HG03457 (cell line): ENCODE measurements around the gene VMO1.

Experiments
- ATAC-seq: cut with Tn5 transposase; IDR thresholded peaks from one replicate; pipeline ENCODE4 v1.9.1; 2021; ENCODE audit warnings: moderate number of reproducible peaks; ENCODE audit not compliant: unreplicated experiment

Gene VMO1, protein sequence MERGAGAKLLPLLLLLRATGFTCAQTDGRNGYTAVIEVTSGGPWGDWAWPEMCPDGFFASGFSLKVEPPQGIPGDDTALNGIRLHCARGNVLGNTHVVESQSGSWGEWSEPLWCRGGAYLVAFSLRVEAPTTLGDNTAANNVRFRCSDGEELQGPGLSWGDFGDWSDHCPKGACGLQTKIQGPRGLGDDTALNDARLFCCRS

DNA sequence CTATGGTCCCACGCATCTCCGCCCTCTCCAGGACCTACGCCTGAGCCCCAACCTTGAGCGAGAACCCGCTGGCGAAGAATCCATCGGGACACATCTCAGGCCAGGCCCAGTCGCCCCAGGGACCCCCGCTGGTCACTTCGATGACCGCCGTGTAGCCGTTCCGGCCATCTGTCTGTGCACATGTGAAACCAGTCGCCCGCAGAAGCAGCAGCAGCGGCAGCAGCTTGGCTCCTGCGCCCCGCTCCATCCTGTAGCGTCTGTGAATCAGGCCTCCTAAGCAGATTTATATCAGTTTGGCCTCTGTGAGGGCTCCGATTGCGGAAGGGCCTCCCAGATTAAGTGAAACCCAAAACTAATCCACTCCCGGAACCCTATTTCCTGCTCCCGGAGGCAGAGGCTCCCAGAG, at the start of gene VMO1:
Gene VMO1 (minus strand): TSS at position 259 of the 406 bp plus-strand sequence. CDS start 12 bp downstream, at position 247.
- no peak for ATAC-seq

DNA sequence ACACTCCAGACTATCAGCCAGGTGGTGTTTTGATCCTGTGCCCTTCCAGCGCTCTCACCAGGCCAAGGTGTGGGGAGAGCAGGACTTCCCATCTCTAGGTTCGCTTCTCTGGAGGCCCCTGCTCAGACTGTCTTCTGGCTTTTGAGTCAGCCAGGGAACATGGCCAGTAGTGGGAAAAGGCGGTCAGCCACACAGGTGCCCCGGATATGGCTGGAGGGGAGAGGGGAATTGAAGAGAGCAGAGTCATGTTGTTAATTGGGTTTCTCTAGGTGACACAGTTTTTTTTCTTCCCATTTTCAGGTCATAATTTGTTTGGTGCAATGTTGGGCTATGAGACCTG, 48.5 kb upstream of the VMO1 start:
- no peak for ATAC-seq

DNA sequence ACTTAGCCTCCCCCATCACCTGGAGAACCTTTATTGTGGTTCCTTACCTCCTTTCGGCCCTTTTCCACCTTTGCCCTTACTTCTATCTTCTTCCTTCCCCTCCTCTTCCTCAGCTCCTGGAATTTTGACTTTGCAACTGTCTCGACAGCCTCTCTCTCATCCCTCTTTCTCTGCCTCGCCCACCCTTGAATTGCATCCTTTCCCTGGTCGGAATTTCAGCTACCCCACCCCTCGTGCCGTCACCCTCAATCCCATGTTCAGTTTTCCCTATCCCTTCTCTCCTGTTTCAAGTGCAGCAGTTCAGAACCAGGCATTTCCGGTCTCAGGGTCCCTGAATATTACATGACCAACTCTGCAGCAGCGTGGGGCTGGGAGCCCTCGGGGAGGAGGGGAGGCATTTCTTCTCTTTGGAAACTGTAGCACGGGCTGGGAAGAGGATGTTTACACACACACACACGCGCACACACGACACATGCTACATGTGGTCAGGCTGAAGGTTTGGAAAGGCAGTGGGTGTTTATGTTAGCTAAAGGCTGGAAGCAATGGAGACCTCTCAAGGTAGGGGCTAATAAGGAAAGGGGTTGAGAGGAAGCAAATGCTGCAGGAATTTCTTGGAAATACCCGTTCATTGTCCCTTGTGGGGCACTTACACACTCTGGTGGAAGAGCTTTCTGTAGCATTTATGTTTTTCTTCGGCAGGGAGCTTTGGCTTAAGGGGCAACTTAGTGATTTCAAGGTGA, 47.9 kb upstream of the VMO1 start:
- ATAC-seq = no peak

DNA sequence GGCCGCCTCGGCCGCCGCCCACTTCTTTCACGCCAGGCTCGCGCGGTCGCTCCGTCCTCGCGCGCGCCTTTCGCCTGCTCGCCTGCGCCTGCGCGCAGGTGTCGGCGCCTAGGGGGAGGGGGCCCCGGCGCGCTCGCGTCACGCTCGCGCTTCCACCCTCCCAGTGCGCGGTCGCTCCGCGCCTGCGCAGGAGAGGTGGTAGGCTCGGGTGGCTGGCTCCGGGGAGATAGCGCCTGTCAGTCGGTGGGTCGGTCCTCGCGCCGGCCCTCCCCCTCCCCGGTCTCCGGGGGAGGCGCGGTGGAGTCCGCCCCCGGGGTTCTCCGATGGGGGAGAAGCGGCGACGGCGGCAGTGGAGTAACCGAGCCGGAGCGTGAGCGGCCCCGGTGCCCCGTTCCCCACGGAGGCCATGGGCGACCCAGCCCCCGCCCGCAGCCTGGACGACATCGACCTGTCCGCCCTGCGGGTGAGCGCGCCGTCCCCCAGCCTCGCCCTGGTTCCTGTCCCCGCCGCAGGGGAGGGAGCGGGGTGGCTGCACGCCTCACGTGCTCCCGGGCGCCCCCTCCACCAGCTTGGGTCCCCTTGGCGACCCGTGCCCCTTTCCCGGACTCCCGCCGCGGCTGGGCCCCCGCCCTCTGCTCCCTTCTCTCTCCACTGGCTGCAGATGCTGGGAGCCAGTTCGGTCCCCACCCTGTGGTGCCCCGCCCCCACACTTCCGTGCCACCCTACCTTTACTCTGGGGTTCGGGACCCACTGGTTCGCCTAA, 47.2 kb upstream of the VMO1 start, which contains the start of gene MINK1:
Gene MINK1 (plus strand): TSS at position 163 of the 763 bp plus-strand sequence. CDS start 244 bp downstream, at position 407.
- ATAC-seq = peak; percentile 85

DNA sequence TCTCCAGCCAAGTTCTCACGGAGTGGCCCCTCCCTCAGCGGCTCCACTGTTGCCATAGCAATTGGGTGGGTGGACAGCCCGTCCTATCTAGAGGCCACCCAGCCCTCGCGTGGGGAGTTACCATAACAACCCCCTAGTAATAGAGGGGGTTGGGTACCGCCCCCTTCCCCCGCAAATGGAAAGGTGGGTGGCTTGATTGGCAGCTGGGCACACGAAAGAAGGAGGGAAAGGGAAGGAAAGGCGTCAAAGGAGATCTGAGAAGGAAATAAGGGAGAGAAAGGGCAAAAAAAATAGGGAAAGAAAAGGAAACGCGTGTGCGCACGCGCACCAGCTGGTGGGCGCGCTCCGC, 46.6 kb upstream of the VMO1 start:
- peak; percentile 5 for ATAC-seq

DNA sequence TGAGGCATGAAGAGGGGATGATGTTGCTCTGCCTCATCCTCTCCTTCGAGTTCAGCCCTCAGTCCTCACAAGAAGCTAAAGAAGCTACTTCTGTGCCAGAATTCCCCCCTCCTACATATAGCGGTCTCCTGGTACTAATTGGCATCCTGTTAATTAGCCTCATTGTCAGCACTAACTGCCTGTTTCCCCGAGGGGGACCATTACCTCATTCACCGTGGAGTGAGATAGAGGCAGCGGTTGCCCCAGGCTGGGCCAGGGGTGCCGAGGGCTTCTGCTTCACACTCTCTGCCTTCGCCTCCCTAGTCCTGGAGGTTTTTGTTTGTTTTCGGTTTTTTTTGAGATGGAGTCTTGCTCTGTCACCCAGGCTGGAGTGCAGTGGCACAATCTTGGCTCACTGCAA, 41.2 kb upstream of the VMO1 start:
- ATAC-seq = no peak

DNA sequence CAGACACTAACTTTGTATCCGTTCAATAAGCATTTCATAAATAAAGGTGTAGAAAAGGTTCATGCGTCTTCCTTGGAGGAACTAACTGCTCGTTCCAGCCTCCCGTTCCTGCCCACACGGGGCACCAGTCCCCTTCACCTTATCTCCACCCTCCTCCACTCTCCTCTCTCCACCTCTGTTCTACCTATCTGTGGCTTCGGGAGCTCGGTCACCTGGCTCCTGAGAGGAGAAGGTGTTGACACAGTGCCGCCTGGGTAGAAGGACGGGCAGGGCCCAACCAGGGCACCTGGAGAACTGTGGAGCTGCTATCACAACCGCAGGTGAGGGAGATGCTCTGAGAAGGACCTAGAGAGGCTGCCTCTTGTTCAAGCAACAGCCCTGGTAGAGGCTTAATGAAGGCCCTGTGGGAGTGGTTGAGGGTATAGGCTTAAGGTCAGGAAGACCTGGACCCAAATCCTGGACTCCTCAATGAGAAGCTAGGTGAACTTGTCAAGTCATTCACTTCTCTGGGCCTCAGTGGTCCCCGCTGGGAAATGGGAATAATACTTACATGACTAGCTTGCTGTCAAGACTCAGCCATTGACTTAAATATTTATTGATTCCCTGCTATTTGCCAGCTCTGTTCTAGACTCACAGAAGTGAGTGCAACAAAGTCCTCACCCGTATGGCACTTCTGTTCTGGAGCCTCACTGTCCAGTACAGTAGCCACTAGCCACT, 37.4 kb upstream of the VMO1 start:
- no peak for ATAC-seq

DNA sequence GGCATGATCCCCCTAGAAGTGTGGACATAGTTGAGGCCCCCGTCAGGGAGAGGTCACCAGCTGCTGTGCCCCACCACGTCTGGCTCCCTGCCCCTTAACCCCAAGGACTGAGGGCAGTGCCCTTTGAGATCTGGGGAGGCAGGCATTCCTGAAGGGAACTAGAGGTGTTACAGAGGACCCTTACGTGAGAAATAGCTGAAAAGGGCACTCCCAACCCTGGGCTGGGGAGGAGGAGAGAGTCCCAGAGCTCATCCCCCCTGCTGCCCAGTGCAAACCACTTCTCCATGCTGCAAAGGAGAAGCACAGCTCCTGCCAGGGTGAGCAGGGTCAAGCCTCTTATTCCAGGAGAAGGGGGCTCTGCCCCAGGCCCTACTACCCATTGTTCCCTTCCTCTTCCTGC, 36.7 kb upstream of the VMO1 start:
- no peak for ATAC-seq

DNA sequence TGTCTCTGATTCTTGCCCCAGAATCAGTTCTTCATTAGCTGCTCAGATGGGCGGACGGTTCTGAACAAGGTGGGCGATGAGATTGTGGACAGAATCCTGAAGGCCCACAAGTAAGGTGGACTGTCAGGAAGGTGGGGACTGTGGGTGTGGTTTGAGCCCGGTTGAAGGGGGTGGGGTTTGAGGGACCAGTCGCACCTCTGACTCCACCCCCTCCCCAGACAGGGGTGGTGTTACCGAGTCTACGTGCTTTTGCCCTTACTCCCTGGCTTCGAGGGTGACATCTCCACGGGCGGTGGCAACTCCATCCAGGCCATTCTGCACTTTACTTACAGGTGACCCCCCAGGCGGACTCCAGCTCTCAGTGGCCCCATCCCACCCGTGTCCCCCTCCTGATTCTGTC, 32.1 kb upstream of the VMO1 start:
- ATAC-seq = no peak

DNA sequence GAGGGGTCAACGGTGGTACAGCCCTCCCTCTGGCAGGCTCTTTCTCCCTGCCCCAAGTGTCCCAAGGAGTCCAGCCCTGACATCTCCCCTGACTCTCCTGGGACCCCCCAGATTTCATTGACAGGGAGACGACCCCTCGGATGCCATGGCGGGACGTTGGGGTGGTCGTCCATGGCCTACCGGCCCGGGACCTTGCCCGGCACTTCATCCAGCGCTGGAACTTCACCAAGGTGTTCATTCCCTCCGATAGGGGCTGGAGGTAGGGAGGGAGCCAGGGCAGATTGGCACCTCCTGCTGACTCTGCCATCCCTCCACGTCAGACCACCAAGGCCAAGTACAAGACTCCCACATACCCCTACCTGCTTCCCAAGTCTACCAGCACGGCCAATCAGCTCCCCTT, 30.7 kb upstream of the VMO1 start:
- ATAC-seq = no peak

DNA sequence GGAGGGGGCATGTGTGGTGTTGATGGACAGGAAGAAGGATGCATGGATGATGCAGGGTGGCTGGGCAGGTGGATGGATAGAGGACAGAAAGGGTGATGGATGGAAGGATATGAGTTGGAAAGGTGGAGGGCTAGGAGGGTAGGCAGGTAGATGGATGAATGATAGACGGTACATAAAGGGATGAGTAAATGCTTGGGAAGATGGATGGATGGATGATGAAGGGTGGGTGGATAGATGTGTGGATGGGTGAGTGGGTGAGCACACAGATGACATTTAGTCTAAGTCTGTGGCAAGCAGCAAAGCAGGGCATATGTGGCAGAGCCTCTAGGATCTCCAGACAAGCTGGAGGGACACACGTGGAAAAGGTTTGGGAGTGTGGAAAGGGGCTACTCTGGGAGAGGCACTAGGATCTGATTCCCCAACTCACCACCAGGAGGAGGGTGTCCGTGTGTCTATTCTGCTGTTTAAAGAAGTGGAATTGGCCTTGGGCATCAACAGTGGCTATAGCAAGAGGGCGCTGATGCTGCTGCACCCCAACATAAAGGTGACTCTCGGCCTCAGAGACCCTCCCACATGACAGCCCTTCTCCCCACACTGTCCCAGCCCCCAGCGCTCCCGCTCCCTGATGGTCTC, 29.0 kb upstream of the VMO1 start:
- ATAC-seq = no peak

DNA sequence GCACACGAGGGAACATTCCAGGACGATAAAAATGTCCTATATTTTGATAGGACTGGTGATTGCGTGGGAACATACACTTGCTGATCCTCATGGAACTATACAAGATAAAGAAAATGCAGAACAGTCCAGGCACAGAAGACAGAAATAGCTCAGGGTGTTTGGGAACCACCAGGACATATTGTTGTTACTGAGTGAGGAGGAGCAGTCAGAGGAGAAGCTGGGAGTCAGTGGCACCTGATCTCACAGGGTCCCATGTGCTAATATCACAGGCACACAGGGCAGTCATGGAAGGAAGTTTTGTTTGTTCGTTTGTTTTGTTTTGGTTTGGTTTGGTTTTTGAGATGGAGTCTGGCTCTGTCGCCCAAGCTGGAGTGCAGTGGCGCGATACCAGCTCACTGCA, 26.5 kb upstream of the VMO1 start:
- ATAC-seq = no peak

DNA sequence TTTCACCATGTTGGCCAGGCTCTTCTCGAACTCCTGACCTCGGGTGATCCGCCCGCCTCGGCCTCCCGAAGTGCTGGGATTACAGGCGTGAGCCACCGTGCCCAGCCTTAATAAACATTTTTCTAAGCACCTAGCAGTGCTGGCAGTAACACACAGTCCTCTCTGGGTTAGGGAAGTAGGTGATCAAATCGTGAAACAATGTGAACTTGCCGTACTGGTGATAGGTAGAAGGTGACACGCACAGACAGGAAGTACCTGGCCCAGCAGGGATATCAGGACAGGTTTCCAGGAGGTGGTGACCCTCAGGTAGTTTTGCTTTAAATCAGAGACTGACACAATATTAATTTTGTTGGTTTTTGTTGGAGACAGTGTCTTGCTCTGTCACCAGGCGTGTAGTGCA, 25.3 kb upstream of the VMO1 start:
- ATAC-seq = no peak

DNA sequence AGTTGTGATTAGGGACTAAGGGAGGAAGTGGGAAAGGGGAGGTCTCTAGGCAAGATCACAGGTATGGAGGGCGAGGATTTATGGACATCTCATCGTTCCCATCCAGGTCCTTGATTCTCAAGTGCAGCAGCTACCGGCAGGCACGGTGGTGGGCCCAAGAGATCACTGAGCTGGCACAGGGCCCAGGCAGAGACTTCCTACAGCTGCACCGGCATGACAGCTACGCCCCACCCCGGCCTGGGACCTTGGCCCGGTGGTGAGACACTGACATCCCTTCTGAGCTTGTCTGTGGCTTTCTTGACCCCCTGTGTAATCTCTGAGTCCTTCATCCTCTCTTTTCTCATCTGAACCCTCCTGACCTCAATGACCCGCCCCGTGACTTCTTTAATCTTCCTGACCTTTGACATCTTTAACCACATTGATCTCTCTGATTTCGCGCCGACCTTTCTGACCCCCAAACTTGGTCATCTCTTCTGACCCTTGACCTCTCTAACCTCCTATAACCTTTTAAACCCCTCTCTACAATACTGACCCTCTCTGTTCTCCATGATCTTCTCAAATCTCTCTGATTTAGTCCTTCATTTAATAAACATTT, 24.6 kb upstream of the VMO1 start:
- no peak for ATAC-seq

DNA sequence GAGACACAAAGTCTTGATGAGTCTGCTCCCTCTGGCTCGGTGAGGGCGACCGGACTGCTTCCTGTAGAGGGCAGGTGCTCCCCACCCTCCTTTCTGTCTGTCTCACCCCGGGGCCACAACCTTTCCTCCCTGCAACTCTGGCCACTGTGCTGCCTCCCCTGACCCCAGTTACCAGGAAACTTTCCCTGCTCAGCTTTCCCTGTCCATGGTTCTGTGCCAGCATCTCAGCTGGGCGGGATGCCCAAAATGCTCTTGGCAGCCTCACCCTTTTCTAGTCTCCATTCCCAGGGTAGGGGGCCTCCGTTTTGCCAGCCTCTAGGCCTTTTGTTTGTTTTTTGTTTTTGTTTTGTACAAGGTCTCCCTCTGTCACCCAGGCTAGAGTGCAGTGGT, 22.2 kb upstream of the VMO1 start:
- no peak for ATAC-seq

DNA sequence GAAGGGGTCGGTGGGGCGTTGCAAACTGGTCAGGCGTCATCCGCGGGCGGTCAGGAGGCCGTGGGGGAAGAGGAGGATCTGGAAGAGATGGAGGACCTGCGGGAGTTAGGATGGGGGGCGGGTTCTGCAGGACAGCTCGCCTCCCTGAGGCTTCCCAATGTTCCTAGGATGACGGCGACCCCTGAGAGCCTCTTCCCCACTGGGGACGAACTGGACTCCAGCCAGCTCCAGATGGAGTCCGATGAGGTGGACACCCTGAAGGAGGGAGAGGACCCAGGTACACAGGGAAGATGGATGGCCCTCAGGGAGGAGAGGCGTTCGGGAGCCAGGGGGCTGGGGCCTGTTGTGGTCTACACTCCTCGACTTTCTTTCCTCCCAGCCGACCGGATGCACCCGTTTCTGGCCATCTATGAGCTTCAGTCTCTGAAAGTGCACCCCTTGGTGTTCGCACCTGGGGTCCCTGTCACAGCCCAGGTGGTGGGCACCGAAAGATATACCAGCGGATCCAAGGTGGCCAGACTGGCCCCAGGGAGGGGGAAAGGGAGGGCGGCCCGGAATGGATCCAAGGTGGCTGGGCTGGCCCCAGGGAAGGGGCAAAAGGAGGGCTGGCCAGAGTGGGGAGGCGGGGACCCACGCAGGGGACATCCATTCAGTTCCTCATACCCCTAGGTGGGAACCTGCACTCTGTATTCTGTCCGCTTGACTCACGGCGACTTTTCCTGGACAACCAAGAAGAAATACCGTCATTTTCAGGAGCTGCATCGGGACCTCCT, 21.6 kb upstream of the VMO1 start:
- no peak for ATAC-seq

DNA sequence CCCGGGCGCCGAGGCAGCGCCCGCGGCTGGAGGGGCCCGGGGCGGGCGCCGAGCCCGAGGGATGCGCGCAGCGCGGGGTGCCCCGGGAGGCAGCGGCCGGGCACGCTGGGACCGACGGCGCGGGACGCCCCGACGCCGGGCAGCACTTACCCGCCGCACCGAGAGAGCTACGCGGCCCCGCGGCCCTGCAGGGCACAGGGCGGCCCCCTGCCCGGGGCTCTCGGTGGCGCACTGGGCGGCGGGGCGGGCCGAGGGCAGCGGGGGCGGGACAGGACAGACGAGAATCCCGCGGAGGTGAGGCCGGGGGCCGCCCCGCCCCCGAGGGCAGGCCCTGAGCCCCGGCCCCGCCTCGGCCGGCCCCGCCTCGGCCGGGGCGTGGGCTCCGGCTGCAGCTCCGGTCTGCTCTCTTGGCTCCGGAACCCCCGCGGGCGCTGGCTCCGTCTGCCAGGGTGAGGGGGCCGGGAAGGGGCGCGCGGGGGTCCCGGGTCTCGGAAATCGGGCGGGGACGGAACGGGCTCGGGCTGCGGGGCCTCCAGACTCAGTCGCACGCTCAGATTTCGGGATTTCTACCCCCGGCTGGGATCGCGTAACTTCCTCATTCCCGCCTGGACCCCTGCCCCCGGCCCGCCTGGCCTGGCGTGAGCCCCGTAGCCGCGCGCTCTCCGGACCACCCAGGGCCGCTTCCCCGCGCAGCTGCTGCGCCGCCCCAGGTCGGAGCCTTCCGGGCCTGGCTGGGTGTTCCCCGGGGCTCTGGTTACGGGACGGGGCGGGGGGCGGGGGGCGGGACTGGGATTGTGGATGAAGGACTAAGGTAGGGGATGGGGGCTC, 20.8 kb upstream of the VMO1 start, which contains the start of gene PLD2:
Gene PLD2 (plus strand): TSS at position 376 of the 828 bp plus-strand sequence. CDS start 621 bp downstream, outside the sequence.
- ATAC-seq = peak; percentile 67

DNA sequence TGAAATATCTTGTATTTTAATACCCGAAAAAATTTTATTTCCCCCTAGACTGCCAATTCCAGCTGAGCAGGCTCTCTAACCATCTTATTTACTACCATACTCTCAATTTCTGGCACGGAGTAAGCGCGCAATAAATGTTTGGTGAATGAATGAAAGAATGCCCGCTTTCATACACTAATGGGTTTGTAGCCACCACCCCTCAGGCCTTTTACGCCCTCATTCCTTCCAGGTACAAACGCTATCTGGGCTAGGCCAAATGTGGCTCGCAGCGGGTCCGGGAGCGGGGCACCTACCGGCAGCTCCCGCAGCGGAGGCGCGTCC, 20.3 kb upstream of the VMO1 start:
- ATAC-seq = no peak

DNA sequence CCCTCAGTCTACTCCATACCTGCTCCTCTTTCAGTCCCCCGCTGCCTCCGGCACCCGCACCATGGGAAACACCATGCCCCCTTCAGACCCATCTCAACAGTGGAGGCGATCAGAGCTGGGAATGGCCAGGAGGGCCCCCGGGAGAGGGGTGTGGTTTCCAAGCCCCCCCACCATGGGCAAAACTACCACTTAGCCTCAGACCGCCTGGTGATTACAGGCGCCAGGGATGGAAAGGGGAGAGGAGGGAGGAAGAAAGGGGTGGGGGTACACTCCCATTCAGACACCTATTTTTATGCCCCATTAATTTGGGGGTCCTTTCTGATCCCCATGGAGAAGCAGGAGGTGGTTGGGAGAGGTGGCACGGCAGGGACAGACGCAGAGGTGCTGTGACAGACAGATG, 16.1 kb upstream of the VMO1 start, which contains the start of gene C17orf114:
Gene C17orf114 (minus strand): TSS at position 101 of the 400 bp plus-strand sequence.
- ATAC-seq = no peak
